Measurements from ENCODE around the gene SCUBE3.
A peak's percentile ranks its signal among the peaks of the same experiment; 100 is the strongest.

SCUBE3 gene

DNA sequence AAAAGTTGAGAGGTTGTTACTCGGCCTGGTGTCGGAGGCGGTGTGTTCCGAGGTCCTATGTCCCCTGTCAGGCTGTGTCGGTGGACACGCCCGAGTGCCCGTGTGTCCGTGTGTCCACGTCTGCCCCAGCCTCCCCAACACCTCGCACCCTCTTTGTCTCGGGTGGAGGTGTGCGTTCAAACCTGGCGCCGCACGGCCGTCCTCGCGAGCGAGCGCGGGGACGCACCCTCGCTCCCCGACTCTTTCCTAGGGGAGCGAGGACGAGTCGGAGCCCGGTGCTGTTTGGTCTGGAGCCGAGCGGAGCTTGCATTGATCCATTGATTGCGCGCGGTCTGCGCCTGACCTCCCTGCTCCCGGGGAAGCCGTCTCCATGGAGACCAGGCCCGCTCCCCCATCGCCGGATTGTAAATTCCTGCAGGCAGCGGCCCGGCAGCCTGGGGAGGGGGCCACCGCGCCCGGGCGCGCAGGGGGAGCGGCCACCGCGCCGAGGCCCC is 411 bp upstream of the SCUBE3 start:
- no peak for TF ChIP-seq CTCF (IDR thresholded peaks at IDR 0.05; ENCODE audit: low read depth, low read length)
- in situ Hi-C loops (cut with HindIII; ENCODE audit: low sequenced_read_pairs) = no loop called here
- no peak for DNase-seq (ENCODE audit: low read depth, low spot score)
- peak overlapping the region; percentile 52 for H3K4me3 ChIP-seq (ENCODE audit: low read depth, low read length)

GRCh38 chr6:35214869-35215664 is 1.3 kb downstream of the SCUBE3 start:
- in situ Hi-C loops (cut with HindIII; ENCODE audit: low sequenced_read_pairs) = no loop called here
- H3K4me3 ChIP-seq (ENCODE audit: low read depth, low read length) = peak overlapping the region; percentile 52
- no peak for DNase-seq (ENCODE audit: low read depth, low spot score)
- no peak for TF ChIP-seq CTCF (IDR thresholded peaks at IDR 0.05; ENCODE audit: low read depth, low read length)

DNA sequence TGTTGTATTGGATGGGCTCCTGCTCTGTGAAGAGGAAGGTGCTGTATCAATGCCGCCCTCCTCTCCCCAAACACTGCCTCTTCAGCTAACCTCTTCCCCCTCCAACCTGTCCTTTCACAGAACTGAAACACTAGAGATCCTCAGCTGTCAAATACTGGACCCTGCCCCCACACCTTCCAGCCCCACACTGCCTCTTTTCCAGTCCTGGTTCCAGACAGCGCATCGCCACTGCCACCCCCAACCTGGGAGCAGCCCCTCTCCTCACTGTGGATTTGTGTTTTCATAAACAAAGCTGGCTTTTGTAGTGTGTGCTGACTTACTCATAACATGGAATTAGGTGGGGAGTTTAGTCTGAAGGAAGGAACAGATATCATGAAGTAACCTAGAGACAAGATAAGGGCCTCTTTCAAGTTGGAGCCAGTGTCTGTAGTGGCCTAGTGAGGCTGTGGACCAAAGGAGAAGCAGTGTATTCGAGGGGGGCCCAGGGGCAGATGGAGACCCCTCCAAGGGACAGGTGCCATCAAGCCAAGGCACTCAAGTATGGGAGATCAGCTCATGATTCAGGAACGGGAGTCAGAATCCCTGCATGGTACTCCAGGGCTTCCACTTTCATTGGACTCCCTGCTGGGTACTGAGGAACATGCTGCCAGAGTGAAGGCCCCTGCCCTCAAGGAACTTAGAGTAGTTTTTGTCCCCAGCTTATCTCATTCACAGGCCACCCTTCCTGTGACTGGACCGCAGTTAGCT is 2.1 kb downstream of the SCUBE3 start:
- peak overlapping the region; percentile 52 for H3K4me3 ChIP-seq (ENCODE audit: low read depth, low read length)
- DNase-seq (ENCODE audit: low read depth, low spot score) = no peak
- no peak for TF ChIP-seq CTCF (IDR thresholded peaks at IDR 0.05; ENCODE audit: low read depth, low read length)
- in situ Hi-C loops (cut with HindIII; ENCODE audit: low sequenced_read_pairs) = no loop called here

GRCh38 chr6:35216412-35216732 is 2.6 kb downstream of the SCUBE3 start:
- TF ChIP-seq CTCF (IDR thresholded peaks at IDR 0.05; ENCODE audit: low read depth, low read length) = no peak
- H3K4me3 ChIP-seq (ENCODE audit: low read depth, low read length) = no peak overlapping the region
- in situ Hi-C loops (cut with HindIII; ENCODE audit: low sequenced_read_pairs) = no loop called here

DNA sequence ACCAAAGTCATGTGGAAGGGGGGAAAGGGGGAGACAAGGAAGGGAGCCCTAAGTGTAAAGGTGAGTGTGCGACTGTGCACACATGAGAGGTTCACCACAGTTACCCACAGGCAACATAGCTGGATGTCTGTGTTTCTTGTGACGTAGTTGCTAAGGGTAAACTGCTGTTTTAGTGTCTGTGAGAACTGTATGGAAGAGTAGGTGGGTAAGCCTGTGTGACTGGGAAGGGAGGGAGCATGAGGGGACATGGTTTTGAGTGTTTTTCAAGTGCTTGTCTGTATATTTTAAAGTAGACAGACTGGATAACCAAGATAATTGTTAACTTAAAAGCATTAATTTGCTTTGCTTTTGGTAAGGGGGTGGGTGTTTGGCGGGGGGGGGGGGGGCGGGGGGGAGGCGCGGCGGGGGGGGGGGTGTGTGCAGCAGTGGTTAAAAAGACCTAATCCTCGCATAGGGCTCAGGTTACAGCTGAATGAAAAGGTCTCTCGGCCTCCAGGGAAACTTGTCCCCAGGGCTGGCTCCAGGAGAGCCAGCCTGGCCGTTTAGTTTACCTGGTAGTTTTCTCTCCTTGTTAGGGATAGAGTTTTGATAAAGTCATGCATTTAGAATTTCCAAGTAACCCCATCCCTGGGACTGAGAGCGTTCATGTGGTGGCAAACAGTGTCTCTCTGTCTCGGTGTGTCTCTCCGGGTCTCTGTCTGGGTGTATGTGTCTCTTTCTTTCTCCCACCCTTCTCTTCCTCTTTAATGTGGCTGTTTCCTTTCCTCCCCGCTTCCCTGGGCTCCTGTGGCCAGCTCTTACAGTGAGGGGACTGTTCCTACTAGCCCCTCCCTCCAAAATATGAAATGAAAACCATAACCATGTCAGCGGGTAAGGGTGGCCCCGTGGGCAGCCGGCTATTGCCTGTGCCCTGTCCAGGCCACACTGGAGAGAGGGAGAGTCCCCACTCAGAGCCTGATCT is 3.4 kb downstream of the SCUBE3 start:
- in situ Hi-C loops (cut with HindIII; ENCODE audit: low sequenced_read_pairs) = no loop called here
- H3K4me3 ChIP-seq (ENCODE audit: low read depth, low read length) = no peak overlapping the region
- no peak for TF ChIP-seq CTCF (IDR thresholded peaks at IDR 0.05; ENCODE audit: low read depth, low read length)
- no peak for DNase-seq (ENCODE audit: low read depth, low spot score)

More at GRCh38 chr6:35216412-35216732, 2.6 kb downstream of the SCUBE3 start:
- no peak for DNase-seq (ENCODE audit: low read depth, low spot score)

- in situ Hi-C loops (cut with HindIII; ENCODE audit: low sequenced_read_pairs) = no loop called here
- no peak overlapping the region for H3K4me3 ChIP-seq (ENCODE audit: low read depth, low read length)
These were observed 4.3 kb downstream of the SCUBE3 start for GRCh38 chr6:35218021-35218420.

More at GRCh38 chr6:35218021-35218420, 4.3 kb downstream of the SCUBE3 start:
- no peak for DNase-seq (ENCODE audit: low read depth, low spot score)
- TF ChIP-seq CTCF (IDR thresholded peaks at IDR 0.05; ENCODE audit: low read depth, low read length) = no peak
